HCEC 1CT (cell line): ENCODE data around the gene SORCS2.

Experiments used
- DNase-seq: peaks from one replicate; pipeline ENCODE4 v3.0.0-alpha.2; 2017

The SORCS2 gene

GRCh38 chr4:7422151-7422897 is 230.0 kb downstream of the SORCS2 start:
- DNase-seq = no peak

GRCh38 chr4:7422898-7423180 is 230.5 kb downstream of the SORCS2 start:
- DNase-seq = no peak

DNA sequence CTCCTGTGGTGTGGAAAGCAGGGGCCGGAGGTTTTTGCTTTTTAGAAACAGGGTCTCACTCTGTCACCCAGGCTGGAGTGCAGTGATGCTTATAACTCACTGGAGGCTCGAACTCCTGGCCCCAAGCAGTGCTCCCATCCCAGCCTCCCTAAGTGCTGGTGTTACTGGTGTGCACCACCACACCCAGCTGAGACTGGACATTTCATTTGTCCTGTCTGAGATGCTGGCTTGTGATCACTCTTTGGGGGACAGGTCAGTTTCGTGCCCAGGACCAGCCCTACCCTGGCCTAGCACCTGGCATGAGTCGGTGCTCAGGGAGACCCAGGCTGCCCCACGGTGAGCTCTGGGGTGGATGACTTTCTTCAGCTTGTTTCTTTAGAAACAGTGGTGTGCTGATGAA is 231.1 kb downstream of the SORCS2 start:
- DNase-seq = no peak

GRCh38 chr4:7423801-7424552 is 231.6 kb downstream of the SORCS2 start:
- DNase-seq = no peak

GRCh38 chr4:7424553-7425111 is 232.3 kb downstream of the SORCS2 start:
- no peak for DNase-seq

DNA sequence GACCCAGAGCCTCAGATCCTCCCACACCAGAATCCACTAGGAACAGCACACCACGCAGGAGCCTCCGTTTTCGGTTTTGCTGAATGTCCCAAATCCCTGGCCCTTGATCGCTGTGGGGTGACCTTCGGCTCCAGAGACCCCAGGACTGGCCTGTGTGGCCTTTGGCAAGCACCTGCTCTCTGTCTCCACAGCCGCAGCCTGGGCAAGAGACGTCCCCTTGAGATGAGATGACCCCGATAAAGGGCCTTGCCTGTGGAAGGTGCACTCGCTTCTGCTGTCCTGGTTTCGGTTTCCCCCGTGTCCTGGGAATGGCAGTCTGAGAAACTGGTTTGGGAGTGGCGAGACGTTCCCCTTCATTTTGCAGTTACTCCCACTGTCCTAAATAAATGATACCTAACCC is 232.8 kb downstream of the SORCS2 start:
- DNase-seq = no peak

GRCh38 chr4:7425591-7426468 is 233.5 kb downstream of the SORCS2 start:
- no peak for DNase-seq

- no peak for DNase-seq
These were observed 234.3 kb downstream of the SORCS2 start for GRCh38 chr4:7426525-7427171.

DNA sequence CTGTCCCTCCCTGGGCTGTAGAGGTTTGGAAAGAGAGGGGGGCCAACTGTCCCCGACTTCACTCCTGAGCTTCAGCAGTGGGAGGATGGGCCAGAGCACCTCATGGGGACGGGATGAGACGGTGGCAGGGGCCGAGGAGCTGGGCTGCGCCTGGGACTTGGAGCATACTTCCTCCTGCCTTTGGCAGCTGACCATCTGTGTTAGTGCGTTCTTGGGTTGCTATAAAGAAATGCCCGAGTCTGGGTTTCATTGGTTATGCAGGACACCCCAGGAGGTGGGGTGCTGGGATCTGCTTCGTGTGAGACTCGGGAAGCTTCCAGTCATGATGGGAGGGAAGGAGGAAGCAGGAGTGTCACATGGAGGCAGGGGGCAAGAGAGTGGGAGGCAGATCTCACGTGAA is 235.0 kb downstream of the SORCS2 start:
- no peak for DNase-seq

- no peak for DNase-seq
These were observed 235.5 kb downstream of the SORCS2 start for GRCh38 chr4:7427831-7428260.

GRCh38 chr4:7428261-7429068 is 236.1 kb downstream of the SORCS2 start:
- DNase-seq = no peak

- DNase-seq = no peak
These were observed 236.7 kb downstream of the SORCS2 start for GRCh38 chr4:7429069-7429416.

- no peak for DNase-seq
These were observed 237.3 kb downstream of the SORCS2 start for GRCh38 chr4:7429601-7430078.

- DNase-seq = no peak
These were observed 238.1 kb downstream of the SORCS2 start for GRCh38 chr4:7430368-7430964.

- no peak for DNase-seq
These were observed 238.8 kb downstream of the SORCS2 start for GRCh38 chr4:7430965-7431695.

DNA sequence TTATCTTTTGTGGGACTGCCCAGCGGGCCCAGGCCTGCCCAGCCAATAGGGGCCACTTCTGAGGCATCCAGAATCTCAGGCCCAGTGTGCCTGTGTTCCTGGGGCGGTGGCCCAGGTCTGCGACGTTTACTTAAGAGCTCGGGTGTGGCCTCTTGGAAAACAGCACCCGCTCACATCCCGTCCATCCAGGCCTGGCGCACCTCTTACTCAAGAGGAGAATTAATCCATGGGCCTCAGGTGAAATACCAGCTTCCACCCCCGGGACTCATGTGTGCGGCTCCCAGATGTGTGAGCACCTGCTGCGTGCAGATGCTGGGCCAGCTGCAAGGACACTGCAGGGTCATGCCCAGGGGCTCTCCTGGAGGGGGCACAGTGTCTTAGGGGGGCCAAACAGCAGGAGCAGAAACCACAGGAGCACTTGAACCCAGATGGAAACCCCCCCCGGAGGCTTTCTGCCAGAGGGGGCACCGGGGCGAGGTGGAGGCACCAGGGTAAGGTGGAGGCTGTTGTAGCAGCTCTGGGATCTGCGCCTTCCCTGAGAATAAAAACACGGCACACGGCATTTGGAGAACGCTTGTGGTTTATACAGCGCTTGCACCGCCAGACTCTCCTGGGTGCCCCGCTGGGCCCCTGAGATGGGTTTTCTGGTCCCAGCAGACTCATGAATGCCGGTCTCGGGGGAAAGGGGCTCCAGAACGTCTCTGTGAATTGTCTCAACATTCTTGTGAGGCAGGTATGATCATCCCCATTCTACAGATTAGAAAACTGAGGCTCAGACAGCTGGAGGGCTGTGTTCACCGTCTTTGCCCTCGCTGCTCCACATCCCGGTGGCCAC is 239.6 kb downstream of the SORCS2 start:
- no peak for DNase-seq

DNA sequence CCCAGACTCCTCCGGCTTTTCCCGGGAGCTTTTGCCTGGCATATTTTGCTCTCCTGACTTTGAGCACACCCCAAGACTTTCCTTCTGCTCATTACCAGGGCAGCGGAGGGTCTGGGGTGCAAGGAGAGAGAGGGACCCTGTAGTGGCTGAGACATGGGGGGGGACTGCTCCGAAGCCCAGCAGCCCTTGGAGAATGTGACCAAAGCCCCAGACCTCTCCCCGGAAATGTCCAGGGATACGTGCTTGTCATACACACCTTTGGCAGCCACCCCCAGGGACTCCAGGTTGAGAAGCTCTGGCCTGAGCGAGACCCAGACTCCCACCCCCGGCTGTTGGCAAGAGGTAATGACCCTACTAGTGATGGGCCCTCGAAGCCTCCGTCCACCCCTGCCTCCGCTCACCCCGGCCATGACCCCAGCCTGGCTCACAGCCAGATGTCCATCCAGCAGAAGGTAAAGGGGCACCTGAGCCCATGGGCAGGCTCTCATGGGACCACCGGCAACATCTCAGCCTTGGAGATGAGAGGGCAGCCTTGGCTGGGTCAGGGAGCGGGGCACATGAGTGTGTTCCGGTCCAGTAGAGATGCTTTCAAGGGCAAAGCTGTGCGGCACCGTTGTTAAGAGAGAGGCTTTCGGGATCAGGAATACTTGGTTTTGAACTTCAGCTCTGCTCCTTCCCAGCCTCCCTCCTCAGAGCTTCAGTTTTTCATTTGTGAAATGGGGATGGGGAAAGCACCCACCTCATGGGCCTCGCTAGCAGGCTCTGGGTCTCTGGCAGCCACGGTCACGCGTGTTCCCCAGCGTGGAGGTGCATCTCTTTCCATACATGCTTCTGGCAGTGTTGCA is 240.4 kb downstream of the SORCS2 start:
- no peak for DNase-seq

DNA sequence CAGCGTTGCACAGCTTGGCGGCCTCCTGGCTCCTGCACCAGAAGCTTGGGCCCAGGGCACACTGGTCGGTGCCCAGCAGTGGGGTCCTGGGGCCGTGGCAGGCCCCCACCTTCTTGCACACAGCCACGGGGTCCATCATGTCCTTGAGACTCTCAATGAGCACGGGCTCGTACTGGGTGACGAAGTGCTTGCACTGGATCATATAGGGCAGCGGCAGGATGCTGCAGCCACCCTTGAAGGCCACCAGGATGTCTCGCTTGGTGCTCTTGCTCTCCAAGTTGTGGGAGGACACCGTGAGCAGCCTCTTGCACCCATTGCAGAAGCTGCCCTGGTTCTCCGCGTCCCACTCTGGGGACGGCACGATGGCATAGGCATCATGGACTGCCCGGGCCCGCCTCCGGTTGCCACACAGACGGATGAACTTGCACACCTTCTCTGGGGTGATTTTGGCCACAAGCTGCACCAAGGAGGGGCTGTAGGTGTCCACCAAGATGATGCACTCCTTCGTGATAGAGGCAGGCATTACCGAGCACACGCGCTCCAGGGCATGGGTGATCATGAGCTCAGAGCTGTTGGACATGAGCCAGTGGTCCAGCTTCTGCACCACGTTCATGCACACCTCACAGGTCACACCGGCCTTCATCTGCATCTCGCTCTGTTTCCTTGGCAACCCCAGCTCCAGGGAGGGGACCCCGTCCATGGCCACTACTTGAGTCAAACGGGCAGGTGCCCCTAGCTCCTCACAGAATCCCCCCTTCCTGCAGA is 241.2 kb downstream of the SORCS2 start:
- DNase-seq = no peak
